Activated effector memory CD4-positive, alpha-beta T cell treated with anti-CD3 and anti-CD28 coated beads, Interleukin-2, amount 50 U/mL, for 16 hours (primary cell): Measurements from ENCODE around the gene RNF145.
A peak's percentile ranks its signal among the peaks of the same experiment; 100 is the strongest.
"Not testable (repeated sequence)": the region's sequence is repeated elsewhere in the genome, so short reads cannot be mapped to it uniquely, and the experiment has no call there.

Experiments used
- DNase-seq: peaks from one replicate; pipeline ENCODE4 v3.0.0-alpha.2; 2020

The RNF145 gene

GRCh38 chr5:159209438-159210209 is at the start of gene RNF145:
Gene RNF145, minus strand, starts transcription at chr5:159209553. Its CDS starts 5,936 bp downstream, at chr5:159203617.
- DNase-seq: peak; percentile 98

DNA sequence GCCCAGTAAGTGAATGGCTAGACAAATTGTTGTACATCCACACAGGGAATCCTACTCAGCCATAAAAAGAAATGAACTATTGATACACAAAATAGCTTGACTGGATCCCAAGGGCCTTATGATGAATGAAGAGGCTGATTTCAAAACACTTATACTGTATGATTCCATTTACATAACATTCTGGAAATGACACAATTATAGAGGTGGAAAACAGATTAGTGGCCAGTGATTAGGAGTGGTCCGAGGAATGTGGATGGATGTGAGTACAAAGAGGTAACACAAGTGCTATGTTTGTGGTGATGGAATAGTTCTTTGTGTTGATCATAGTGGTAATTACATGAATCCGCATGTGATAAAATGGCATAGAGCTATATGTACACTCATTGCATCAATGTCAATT is 49.0 kb upstream of the RNF145 start:
- DNase-seq: no peak

GRCh38 chr5:159257629-159258283 is 48.4 kb upstream of the RNF145 start:
- no peak for DNase-seq

- DNase-seq: no peak
Measured at GRCh38 chr5:159257007-159257406, 47.7 kb upstream of the RNF145 start.

GRCh38 chr5:159252195-159252594 is 42.8 kb upstream of the RNF145 start:
- DNase-seq: no peak

DNA sequence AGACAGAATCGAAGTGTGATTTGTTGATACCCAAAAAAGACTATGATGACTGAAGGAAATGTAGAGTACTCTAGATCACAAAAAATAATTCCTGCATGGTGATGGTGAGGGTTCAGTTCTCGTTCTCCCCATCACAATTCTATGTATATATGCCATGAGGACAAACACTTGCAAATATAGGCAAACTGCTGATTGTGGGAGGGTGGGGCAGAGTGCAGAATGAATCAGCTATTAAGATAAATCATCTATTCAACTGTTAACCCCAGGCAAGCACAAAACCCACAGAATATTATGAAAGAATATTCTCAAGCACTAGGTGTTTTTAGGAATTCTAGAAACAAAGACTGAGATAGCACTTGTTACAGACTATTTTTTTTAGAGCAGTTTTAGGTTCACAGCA is 39.8 kb upstream of the RNF145 start:
- DNase-seq: no peak

DNA sequence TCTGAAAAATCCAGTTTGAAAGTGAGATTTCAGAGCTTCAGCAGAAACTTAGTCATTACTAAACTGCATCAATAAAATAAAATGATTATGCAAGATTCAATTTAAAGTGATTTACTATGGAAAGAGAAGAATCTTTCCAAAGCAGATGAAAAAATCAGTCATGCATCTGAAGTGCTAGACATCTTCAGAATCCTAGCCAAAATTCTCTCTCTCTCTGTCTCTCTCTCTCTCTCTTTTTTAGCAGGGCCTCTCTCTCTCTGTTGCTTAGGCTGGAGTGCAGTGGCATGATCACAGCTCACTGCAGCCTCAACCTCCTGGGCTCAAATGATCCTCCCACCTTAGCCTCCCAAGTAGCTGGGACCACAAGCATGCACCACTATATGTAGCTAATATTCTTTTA is 35.5 kb upstream of the RNF145 start:
- no peak for DNase-seq

DNA sequence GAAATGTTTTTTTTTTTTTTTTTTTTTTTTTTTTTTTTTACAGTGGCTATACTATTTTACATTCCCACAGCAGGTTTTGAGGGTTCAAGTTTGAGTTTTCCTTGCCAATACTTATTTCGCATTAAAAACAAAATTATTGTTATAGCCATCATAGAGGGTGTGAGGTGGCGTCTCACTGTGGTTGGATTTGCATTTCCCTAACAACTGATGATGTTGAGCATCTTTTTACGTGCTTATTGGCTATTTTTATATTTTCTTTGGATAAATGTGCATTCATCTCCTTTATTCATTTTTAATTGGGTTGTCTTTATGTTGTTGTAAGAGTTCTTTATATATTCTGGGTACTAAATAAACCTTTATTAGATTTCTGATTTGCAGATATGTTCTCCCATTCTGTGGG is 34.8 kb upstream of the RNF145 start:
- DNase-seq: no peak

- DNase-seq: no peak
Measured at GRCh38 chr5:159243385-159243784, 34.0 kb upstream of the RNF145 start.

DNA sequence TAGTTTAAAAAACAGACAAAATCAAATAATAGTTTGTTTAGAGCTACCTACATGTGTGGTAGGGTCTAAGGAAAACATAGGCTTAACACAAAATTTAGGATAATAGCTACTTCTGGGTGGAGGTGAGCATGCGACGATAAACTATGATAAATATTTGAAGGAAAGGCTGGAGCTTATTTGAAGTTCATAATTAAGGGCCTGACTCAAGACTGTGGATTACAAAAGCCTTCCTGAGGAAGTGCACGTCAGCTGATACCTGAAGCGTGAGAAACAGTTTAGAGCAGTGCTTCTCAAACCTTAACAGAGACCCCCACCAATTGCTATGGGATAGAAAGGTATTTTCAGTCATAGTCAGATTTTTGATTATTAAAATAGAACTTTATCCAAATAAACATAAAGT is 33.3 kb upstream of the RNF145 start:
- no peak for DNase-seq

DNA sequence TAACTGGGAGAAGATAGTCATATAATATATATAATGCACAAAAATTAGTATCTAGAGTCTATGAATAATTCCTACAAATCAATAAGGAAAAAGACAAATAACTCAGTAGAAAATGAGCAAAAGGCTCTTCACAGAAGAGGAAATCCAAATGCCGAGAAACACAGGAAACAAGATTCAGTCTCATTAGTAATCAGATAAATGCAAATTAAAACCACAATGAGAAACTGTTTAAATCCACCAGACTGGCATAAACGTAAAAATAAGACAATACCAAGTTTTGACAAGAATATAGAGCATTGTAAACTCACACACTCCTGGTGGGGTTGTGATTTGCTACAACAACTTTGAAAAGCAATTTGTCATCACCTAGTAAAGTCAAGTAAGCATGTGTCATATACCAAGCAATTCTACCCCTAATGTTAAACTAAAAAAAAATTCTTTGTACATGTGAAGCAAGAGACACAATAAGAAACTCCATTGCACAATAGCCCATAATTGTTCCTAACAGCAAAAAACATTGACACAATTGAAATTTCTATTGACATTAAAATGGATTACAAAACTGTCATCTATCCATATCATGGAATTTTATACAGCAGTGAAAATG is 32.7 kb upstream of the RNF145 start:
- DNase-seq: no peak

DNA sequence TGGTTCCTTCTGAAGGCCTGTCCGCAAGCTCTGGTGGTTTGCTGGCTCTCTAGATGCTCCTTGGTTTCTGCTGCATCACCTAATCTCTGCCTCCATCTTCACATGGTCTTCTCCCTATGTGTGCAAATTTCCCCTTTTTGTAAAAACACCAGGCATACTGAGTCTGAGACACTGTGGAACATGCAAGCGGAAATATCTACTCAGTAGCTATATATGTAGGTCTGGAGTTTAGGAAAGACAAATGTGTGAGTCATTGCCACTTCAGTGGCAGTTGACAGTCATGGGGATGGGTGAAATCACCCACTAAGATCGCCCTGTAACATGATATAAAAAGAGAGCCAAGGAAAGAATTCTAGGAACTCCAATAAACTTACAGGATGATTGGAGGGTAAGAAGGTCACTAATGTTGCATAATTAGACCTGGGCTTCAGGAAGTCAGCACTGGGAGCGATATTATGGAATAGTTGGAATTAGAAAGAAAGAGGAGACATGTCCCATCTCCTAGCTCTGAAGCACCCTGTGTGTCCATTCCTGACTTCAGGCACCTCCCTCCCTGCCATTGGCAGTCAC is 31.0 kb upstream of the RNF145 start:
- DNase-seq: no peak

GRCh38 chr5:159235871-159236520 is 26.6 kb upstream of the RNF145 start:
- not testable (repeated sequence) for DNase-seq

DNA sequence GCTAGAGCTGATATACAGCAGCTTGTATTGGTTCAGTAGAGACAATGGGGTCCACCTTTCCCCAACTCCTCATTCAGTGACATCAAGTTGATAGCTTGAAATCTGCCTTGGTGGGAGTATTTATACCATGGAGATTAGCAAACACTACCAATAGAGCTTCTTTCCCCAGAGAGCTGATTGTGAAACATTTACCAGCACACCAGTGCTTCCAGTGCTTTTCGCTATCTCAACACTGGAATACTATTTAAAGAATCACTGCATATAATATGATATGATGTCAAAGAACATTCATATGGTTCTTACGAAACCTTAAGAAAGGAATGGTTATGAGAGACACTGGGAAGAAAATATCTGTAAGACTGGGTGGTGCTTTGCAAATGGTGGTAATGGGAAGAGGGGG is 21.8 kb upstream of the RNF145 start:
- DNase-seq: no peak

DNA sequence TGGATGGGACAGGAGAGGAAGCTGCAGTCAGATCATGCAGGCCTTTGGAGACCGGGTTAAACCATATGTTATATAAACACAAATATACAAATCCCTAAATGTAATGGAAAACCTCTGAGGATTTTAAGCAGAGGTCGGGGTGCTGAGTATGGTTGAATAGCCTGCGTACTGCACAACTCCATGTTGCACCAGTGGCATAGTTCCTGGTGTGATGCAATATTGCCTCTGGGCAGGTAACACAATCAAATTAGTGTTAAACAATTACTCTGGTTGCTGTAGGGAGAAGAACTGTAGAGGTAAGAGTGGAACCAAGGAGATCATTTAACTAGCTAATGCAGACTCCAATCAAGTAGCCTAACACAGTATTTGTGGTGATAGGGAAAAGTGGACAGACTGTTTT is 21.3 kb upstream of the RNF145 start:
- DNase-seq: no peak

GRCh38 chr5:159228097-159228496 is 18.7 kb upstream of the RNF145 start:
- not testable (repeated sequence) for DNase-seq

DNA sequence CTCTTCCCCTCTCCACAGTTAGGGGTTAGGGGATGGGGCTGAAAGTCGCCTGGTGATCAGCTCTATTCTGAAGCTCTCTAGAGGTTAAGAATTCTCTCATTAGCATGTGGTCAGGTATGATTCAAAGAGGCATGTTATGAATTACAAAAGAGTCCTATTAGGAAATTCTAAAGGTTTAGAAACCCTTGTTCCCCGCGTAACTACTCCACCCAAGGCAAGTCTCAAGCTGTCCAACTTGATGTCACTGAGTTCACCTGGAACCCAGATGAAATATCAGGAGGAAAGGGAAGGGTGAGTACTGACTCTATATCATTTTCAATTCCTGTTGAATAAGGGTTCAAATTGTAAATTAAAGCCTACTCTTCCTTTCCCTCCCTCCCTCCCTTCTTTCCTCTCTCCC is 18.1 kb upstream of the RNF145 start:
- no peak for DNase-seq

DNA sequence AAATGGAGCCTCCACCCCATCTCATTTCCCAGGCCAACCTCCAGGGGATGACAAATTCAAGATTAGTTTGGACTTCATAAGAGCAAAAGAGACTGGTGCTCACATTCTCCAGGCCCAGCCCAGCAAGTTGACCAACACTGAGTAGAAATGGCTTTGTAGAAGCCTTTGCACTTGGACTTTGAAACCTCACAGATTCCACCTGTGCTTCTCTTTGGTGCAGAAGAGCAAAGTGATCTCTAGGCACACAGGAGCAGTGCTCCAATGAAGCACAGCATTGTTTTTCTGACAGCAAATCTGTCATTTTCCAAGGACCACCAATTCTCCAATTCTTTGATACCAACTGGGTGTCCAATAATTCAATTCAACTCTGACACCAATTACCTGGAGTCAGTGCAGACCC is 17.1 kb upstream of the RNF145 start:
- DNase-seq: no peak

DNA sequence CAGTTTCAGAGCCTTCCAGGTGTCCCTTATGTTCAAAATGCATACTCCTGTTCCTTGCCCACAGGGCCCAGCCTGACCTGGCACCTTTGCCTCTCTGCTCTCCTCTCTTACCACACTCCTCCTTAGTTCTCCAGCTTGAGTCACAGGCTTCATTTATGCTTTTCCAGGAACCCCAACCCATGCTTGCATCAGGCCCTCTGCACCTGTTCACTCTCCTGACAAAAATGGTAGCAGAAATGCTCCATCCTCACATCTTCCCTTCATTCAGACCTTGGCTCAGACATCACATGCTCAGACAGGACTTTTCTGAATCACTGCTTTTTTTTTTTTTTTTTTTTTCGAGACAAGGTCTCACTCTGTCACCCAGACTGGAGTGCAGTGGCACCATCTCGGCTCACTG is 15.1 kb upstream of the RNF145 start:
- no peak for DNase-seq

DNA sequence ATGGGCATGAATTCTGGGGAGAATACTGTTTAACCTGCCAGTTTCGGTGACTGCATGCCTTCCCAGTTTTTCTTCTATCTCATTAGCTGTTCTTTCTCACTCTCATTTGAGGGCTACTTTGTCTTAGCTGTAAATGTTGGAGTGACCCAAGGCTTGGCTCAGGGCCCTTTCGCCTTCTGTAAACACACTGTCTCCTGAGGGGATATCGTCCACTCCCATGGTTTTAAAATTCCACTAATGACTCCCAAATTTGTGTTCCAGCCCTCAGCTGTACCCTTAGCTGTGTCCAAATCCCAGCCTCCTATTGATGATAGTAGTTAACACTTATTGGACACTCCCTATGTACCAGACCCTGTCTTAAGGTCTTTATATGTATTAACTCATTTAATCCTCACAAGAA is 14.1 kb upstream of the RNF145 start:
- no peak for DNase-seq

DNA sequence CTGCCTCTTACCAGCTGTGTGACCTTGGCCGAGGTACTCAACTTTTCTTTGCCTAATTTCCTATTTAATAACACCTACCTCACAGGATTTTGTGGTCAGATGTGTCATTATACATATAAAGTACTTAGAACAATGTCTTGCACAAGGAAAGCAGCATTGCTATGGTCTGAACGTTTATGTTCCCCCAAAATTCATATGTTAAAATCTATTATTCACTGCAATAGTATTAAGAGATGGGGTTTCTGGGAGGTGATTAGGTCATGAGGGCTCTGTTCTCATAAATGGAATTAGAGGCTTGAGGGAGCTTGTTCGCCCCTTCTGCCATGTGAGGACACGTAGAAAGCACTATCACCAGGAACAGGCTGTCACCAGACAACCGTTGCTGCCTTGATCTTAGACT is 10.9 kb upstream of the RNF145 start:
- DNase-seq: no peak

DNA sequence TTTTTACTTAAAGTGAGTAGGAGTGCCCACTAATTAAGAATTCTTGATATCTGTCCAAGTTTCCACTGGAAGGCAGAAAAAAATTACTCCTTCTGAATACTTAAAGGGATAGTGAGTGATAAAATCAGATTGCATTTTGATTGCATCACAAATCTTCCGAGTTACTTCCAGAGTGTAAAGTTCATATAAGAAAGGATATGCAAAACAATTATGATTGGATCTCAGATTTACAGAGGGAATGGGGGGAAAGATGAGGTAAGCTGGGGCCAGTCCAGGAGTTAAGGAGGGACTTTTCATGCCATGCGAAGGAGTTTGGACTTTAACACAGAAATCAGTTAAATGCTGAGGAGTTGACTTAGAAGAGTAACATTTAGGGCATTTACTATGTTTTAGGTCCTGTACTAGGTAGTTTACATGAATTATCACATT is 9.3 kb upstream of the RNF145 start:
- DNase-seq: no peak

DNA sequence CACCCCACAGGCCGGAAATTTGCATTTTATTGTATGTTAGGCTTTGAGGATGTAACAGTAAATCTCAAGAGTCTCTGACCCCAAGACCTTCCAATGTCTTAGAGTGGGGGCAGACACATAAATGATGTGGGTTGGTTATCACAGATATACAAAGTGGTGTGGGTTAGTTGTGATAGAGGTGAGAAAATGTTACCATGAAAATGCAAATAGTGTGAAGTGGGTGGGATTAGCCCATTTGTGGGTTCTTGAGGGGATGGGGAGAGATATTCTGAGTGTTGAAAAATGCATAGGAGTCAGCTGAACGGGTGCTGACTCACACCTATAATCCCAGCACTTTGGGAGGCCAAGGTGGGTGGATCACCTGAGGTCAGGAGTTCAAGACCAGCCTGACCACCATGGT is 7.9 kb upstream of the RNF145 start:
- no peak for DNase-seq
